Neural crest cell (in vitro differentiated cells): ENCODE data around the gene TPPP2. TPM values are rescaled to one million over a fixed set of nuclear protein-coding genes. Genes with fewer than 3 reads are reported as not detected.

ENCODE experiments used
- DNase-seq: peaks from one replicate; pipeline ENCODE4 v3.0.0; 2021; ENCODE audit warnings: low read depth, mixed read lengths, low spot score
- H3K27ac Mint-ChIP-seq: one replicate; pipeline ENCODE4 v1.8.0; 2021; ENCODE audit warnings: mild to moderate bottlenecking, mixed read lengths; ENCODE audit not compliant: unreplicated experiment
- H3K27me3 Mint-ChIP-seq: 2 replicates; pipeline ENCODE4 v1.8.0; 2021; ENCODE audit warnings: low read depth, mild to moderate bottlenecking, mixed read lengths
- H3K36me3 Mint-ChIP-seq: 2 replicates; pipeline ENCODE4 v1.8.0; 2021; ENCODE audit warnings: low read depth, mild to moderate bottlenecking, mixed read lengths
- H3K4me1 Mint-ChIP-seq: 2 replicates; pipeline ENCODE4 v1.8.0; 2021; ENCODE audit warnings: mixed read lengths
- H3K4me3 Mint-ChIP-seq: one replicate; pipeline ENCODE4 v1.8.0; 2021; ENCODE audit warnings: mild to moderate bottlenecking, mixed read lengths
- H3K9me3 Mint-ChIP-seq: 2 replicates; pipeline ENCODE4 v1.8.0; 2021; ENCODE audit warnings: mixed read lengths
- total RNA-seq: library from RNA; stranded (reverse); gene quantifications from 2 replicates; pipeline ENCODE4 v1.2.1, GENCODE V29; 2021
- TF ChIP-seq, protein P1 (sequence below): fragments of 200-600 bp; sonication (generic); conservative IDR thresholded peaks from 2 replicates; pipeline ENCODE4 v1.5.0; 2021; ENCODE audit warnings: antibody characterized with exemption, mild to moderate bottlenecking

Gene TPPP2
- total RNA-seq, 1 donor from 2014 or later = not detected

DNA sequence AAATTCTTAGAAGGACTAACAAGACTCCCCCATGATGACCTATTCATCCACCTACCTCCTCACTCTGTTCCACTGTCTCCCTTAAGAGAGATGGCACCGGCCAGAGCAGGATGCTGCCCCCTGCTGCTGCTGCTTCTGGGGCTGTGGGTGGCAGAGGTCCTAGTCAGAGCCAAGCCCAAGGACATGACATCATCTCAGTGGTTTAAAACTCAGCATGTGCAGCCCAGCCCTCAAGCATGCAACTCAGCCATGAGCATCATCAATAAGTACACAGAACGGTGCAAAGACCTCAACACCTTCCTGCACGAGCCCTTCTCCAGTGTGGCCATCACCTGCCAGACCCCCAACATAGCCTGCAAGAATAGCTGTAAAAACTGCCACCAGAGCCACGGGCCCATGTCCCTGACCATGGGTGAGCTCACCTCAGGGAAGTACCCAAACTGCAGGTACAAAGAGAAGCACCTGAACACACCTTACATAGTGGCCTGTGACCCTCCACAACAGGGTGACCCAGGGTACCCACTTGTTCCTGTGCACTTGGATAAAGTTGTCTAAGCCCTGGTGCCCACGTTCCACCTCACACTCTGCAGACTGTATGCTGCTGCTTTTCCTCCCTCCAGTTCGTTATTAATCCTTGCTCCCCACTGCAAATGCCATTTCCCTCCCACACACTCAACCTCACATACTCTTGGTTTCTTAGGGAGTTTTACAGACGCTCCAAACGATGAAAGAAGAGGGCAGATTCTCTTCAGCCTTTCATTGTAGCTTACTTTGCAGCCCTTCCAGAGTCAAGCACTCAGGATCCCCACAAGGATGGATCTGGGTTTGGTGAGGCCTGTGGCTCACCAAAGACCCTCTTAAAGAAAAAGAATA lies 28.0 kb downstream of the TPPP2 start, which contains the start of gene RNASE8:
RNASE8 (plus strand) TSS at position 20 of the 873 bp plus-strand sequence; CDS start at position 91, 71 bp downstream.
- DNase-seq = no peak
- Mint-ChIP-seq H3K27me3 (no peaks in the 10 kb centered on the region), H3K4me3 (no peak within 1 kb of the TSS), H3K27ac (no peak within 1 kb of the TSS), H3K36me3 (no peaks in the 10 kb centered on the region), H3K4me1 (peaks cover under 1% of the 10 kb centered on the region), H3K9me3 (no peaks in the 10 kb centered on the region)
- TF ChIP-seq, protein P1, sequence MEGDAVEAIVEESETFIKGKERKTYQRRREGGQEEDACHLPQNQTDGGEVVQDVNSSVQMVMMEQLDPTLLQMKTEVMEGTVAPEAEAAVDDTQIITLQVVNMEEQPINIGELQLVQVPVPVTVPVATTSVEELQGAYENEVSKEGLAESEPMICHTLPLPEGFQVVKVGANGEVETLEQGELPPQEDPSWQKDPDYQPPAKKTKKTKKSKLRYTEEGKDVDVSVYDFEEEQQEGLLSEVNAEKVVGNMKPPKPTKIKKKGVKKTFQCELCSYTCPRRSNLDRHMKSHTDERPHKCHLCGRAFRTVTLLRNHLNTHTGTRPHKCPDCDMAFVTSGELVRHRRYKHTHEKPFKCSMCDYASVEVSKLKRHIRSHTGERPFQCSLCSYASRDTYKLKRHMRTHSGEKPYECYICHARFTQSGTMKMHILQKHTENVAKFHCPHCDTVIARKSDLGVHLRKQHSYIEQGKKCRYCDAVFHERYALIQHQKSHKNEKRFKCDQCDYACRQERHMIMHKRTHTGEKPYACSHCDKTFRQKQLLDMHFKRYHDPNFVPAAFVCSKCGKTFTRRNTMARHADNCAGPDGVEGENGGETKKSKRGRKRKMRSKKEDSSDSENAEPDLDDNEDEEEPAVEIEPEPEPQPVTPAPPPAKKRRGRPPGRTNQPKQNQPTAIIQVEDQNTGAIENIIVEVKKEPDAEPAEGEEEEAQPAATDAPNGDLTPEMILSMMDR = no peak

DNA sequence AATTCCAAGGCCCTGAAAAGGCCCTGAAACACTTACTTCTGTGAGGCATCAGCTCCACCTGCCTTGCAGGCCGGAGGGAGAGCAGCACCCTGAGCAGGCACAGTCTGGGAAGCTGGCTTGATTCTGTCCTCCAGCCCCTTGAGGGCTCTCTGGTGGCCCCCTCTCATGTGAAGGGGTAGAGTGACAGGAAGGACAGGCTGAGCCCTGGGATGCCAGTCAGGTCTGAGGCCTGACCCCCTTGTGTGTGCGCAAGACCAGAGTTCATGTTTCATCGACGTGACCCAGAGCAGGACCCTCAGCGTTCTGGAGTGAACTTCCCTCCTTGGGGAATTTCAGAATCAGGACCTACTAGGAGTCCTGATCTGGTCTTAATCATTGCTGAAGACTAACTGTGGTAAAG lies 28.9 kb downstream of the TPPP2 start:
- Mint-ChIP-seq H3K4me1 (peaks cover 9% of the 10 kb centered on the region), H3K4me3 (no peak overlapping the region), H3K9me3 (no peaks in the 10 kb centered on the region), H3K27me3 (no peaks in the 10 kb centered on the region), H3K36me3 (no peaks in the 10 kb centered on the region), H3K27ac (no peak overlapping the region)
- TF ChIP-seq, protein P1 = no peak
- DNase-seq = no peak

DNA sequence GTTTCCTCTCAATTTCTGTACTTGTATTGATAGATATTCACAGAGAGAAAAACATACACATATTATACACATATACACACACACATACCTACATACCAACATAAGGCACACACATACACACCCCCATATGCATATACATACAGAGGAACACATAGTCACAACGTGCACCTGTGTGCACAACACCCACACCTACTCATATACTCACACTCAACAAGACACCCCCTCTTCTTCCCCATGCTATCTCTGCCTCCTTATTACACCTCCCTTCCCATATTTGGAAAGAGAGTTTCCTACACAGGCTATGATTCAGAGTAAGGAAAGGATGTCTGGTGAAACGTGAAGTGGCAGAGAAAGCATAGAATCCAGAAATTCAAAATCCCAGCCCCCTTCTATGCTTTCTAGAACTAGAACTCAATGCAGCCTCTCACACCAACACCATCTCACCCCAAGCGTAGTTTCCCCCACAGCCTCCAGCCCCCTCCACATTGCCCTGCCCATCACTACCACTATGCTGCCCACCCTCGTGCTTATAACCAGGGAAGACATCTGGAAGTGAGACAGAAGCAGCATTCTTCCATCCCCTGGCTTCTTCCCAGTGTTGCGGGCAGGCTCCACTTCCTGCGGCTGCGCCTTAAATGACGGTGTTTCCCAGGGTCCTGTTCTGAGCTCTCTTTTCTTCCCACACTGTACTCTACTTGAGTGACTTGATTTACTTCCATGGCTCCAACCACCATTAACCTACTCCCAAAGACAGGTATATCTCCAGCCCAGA lies 30.0 kb downstream of the TPPP2 start:
- TF ChIP-seq, protein P1 = no peak
- no peak overlapping the region for H3K27ac Mint-ChIP-seq

DNA sequence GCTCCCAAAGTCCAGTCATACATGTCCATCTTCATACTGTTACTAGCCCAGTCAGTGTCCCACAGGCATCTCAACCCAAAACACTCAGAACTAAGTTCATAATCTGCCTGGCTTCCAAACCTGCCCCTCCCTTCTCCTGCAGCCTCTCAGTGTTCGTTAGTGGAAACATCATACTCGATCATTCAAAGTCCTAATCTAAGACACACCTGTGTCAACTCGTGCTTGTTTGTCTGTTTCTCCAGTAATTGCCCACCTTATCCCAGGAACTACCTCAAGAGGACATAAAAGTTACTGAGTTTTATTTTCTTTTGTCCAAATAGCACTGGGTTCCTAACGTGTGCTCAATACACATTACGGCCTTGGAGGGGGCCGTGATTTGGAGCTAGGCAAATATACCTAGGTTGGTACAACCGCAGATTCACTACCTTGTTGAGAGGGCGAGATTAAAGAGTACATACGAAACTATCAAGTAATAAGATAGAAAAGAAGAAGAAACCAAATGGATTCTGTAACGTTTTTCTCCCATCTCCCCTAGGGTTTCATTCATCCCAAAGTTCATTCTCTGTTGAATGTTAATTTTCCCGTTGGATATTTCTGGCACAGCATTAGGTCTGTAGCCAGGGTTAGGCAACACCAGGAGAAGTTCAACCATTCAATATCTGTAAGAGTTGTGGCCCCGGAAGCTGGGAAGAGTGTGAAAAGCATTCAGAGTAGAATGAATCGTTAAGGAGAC lies 30.8 kb downstream of the TPPP2 start:
- Mint-ChIP-seq H3K4me1 (peaks cover 10% of the 10 kb centered on the region), H3K36me3 (no peaks in the 10 kb centered on the region), H3K9me3 (no peaks in the 10 kb centered on the region), H3K27ac (no peak overlapping the region), H3K27me3 (no peaks in the 10 kb centered on the region), H3K4me3 (no peak overlapping the region)
- DNase-seq = no peak
- TF ChIP-seq, protein P1 = no peak

More for the DNA sequence above, 30.0 kb downstream of the TPPP2 start:
- no peak for DNase-seq
- H3K9me3 Mint-ChIP-seq = no peaks in the 10 kb centered on the region
- H3K4me1 Mint-ChIP-seq = peaks cover 10% of the 10 kb centered on the region
- H3K36me3 Mint-ChIP-seq = no peaks in the 10 kb centered on the region
- no peak overlapping the region for H3K4me3 Mint-ChIP-seq
- H3K27me3 Mint-ChIP-seq = no peaks in the 10 kb centered on the region

DNA sequence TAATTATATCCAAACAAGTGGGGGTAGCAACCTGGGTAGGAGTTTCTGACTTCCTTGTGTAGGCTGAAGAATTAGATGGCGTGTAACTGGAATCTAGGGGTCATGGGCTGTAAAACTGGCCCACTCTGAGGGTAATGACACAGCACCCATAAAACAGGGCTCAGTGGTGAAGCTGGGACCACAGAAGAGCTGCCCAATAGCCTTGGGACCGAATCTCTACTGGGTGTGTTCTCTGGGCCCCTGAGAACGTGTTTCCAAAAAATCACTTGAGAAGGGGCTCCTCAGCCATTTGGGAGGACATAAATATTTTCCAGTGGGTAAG lies 31.3 kb downstream of the TPPP2 start:
- Mint-ChIP-seq H3K4me1 (peaks cover 10% of the 10 kb centered on the region), H3K36me3 (no peaks in the 10 kb centered on the region), H3K9me3 (no peaks in the 10 kb centered on the region), H3K4me3 (no peak overlapping the region), H3K27ac (no peak overlapping the region), H3K27me3 (no peaks in the 10 kb centered on the region)
- TF ChIP-seq, protein P1 = no peak
- no peak for DNase-seq
